GM12878 (cell line): ENCODE data around the gene FAM83G. TPM values are rescaled to one million over a fixed set of nuclear protein-coding genes. Genes with fewer than 3 reads are reported as not detected.

ENCODE experiments used
- ATAC-seq: fragments of 200-7000 bp; cut with Tn5 transposase; 3 replicates; pipeline ENCODE4 v1.9.1; 2020; ENCODE audit warnings: mild to moderate bottlenecking, moderate library complexity
- BruUV-seq: library from RNA; stranded (reverse); fragments of 400-500 nt; replicated peaks from 2 replicates; lab custom pipeline; 2021; lab: Mats Ljungman, UMichigan
- CTCF ChIA-PET: fragments of 300-600 bp; sonication (Branson Sonifier 250); formaldehyde crosslinking; extraction: SDS; loops from one replicate; lab custom pipeline; 2021; ENCODE audit warnings: inconsistent platforms; lab: Yijun Ruan, JAX
- POLR2A ChIA-PET: fragments of 350-600 bp; formaldehyde crosslinking; extraction: SDS; loops from one replicate; lab custom pipeline; 2021; ENCODE audit warnings: inconsistent platforms; lab: Charles Lee
- RAD21 ChIA-PET: fragments of 300-600 bp; sonication (Branson Sonifier 250); formaldehyde crosslinking; loops from one replicate; lab custom pipeline; 2023; ENCODE audit warnings: antibody characterized with exemption; ENCODE audit not compliant: unreplicated experiment; lab: Charles Lee
- SMC1A ChIA-PET: fragments of 300-600 bp; sonication (Branson Sonifier 250); formaldehyde crosslinking; loops from one replicate; lab custom pipeline; 2023; ENCODE audit not compliant: unreplicated experiment, uncharacterized antibody; lab: Charles Lee
- DNase-seq: peaks from one replicate; pipeline ENCODE4 v3.0.0-alpha.2; 2011; ENCODE audit warnings: low read depth, low spot score
- FAIRE-seq: peaks from 3 replicates; lab custom pipeline; 2011; peaks lifted over from hg19 to GRCh38; lab: Jason Lieb, UNC
- H2AFZ ChIP-seq: 2 replicates; pipeline ENCODE4 v1.6.0; 2011; ENCODE audit warnings: low read depth, low read length, control low read depth; ENCODE audit not compliant: control insufficient read depth
- H3K27ac ChIP-seq: 2 replicates; pipeline ENCODE4 v1.5.1; 2011; ENCODE audit warnings: control low read depth; ENCODE audit not compliant: control insufficient read depth, insufficient read depth
- H3K27me3 ChIP-seq, 2 experiments: replicated peaks in 1 of 2; 2 replicates each; pipeline versions ENCODE4 v1.6.0 to v1.6.1; 2011; ENCODE audit warnings: low read length in 1 of 2; ENCODE audit not compliant: control insufficient read depth in 2 of 2, insufficient read depth in 2 of 2
- H3K36me3 ChIP-seq, 2 experiments: 2 replicates each; pipeline ENCODE4 v1.5.1; 2011; ENCODE audit warnings: low read length in 1 of 2; ENCODE audit not compliant: control insufficient read depth in 2 of 2, insufficient read depth in 2 of 2
- H3K4me1 ChIP-seq: 2 replicates; pipeline ENCODE4 v1.6.1; 2011; ENCODE audit warnings: mild to moderate bottlenecking, low read length, moderate library complexity, mixed read lengths; ENCODE audit not compliant: control insufficient read depth, insufficient read depth
- H3K4me2 ChIP-seq: 2 replicates; pipeline ENCODE4 v1.6.0; 2011; ENCODE audit warnings: control low read depth; ENCODE audit not compliant: control insufficient read depth, insufficient read depth
- H3K4me3 ChIP-seq: fragments of 200-600 bp; sonication (generic); 2 replicates; pipeline ENCODE4 v1.5.1; 2016
- H3K79me2 ChIP-seq: 2 replicates; pipeline ENCODE4 v1.6.0; 2011; ENCODE audit warnings: low read length; ENCODE audit not compliant: control insufficient read depth, insufficient read depth
- H3K9ac ChIP-seq: 2 replicates; pipeline ENCODE4 v1.8.0; 2011; ENCODE audit warnings: low read length, control low read depth, mixed read lengths; ENCODE audit not compliant: control insufficient read depth, insufficient read depth
- H3K9me3 ChIP-seq: replicated peaks from 3 replicates; pipeline ENCODE4 v1.5.1; 2011; ENCODE audit warnings: mild to moderate bottlenecking, low read length; ENCODE audit not compliant: control insufficient read depth, insufficient read depth
- H4K20me1 ChIP-seq: 2 replicates; pipeline ENCODE4 v1.6.0; 2011; ENCODE audit not compliant: control insufficient read depth, insufficient read depth
- CBX5 ChIP-seq: sonication (generic); IDR thresholded peaks from 2 replicates; pipeline ENCODE4 v1.6.1; 2016; ENCODE audit warnings: low read depth, moderate library complexity, mild to moderate bottlenecking, inconsistent platforms
- E4F1 ChIP-seq: fragments of 450-650 bp; IDR thresholded peaks from 2 replicates; pipeline ENCODE4 v1.6.1; 2018; ENCODE audit warnings: borderline replicate concordance, mild to moderate bottlenecking; ENCODE audit not compliant: partially characterized antibody
- MXI1 ChIP-seq: fragments of 150-350 bp; IDR thresholded peaks from 2 replicates; pipeline ENCODE4 v1.6.1; 2011; ENCODE audit warnings: low read depth, mild to moderate bottlenecking, inconsistent platforms, low read length, improper control_type of control experiment
- SREBF1 ChIP-seq: IDR thresholded peaks from 2 replicates; pipeline ENCODE4 v1.6.1; 2012; ENCODE audit warnings: mild to moderate bottlenecking, low read length
- WGBS: methylation state at CpG from one replicate; pipeline ENCODE4 v1.1.6; 2016; ENCODE audit warnings: low lambda C conversion rate; ENCODE audit not compliant: insufficient replicate concordance, insufficient coverage; ENCODE audit errors: missing lambda C conversion rate; 5-methylcytosine and 5-hydroxymethylcytosine counted together
- in situ Hi-C: fragments of 300-500 bp; cut with MboI; formaldehyde crosslinking; loops from 9 replicates; pipeline ENCODE4 v1.14.3; 2018; ENCODE audit warnings: mixed read lengths
- intact Hi-C: fragments of 100-400 bp; cut with micrococcal nuclease; formaldehyde crosslinking; loops from one replicate; pipeline ENCODE4 v1.14.2; 2022; ENCODE audit not compliant: unreplicated experiment
- polyA plus RNA-seq, 11 experiments: library from polyadenylated mRNA; depleted of rRNA in 4 of 11; unstranded in 6 of 11; stranded (reverse) in 5 of 11; fragments of >200 nt; fragmentation: Nextera tagmentation in 4 of 11; fragmentation: Illumina TruSeq in 1 of 11; extraction: Ambion mirVana in 4 of 11; extraction: Trizol in 1 of 11; gene quantifications; 1 replicate in 1 of 11; 2 replicates in 10 of 11; pipeline versions ENCODE4 v1.2.1 to v1.2.3, GENCODE V29; 2011 to 2016; ENCODE audit warnings: inconsistent platforms in 2 of 11, missing spikeins in 2 of 11, low read depth in 1 of 11
- total RNA-seq, 4 experiments: library from RNA; depleted of rRNA in 3 of 4; stranded (reverse); fragments of >200 nt in 3 of 4; fragmentation: Illumina TruSeq in 1 of 4; extraction: Trizol in 1 of 4; gene quantifications; 2 replicates each; pipeline versions ENCODE4 v1.2.1 to v1.2.3, GENCODE V29; 2013 to 2021

FAM83G gene
- total and polyA plus RNA-seq, 10 of the 15 experiments (the other 5 are each of a cell fraction or from before 2014, with no cell fraction given): 0.03 to 16.7 (median 6.5) TPM

- DNase-seq: no peak
- POLR2A ChIA-PET: interaction anchor here (0.6 kb wide), 1 partner anchor 1331 kb away, joined by 3 read pairs; no protein-coding TSS in a partner anchor
- H2AFZ ChIP-seq: no peak overlapping the region
- no peaks in the 10 kb centered on the region for H4K20me1 ChIP-seq
- no peaks in the 10 kb centered on the region for H3K79me2 ChIP-seq
- H3K27me3 ChIP-seq: no peaks in the 10 kb centered on the region
- no peak for FAIRE-seq
- RAD21 ChIA-PET: interaction anchor here (0.6 to 1.1 kb wide), 2 partner anchors 46 to 593 kb away, joined by 3 read pairs; partner anchors contain the start of gene FAM83G
- intact Hi-C loops (no loop called here), in situ Hi-C loops (no loop called here)
- CTCF ChIA-PET: interaction anchor here (1.5 to 2.4 kb wide), 2 partner anchors 10 to 25 kb away, joined by 5 to 7 read pairs; no protein-coding TSS in a partner anchor
- H3K4me2 ChIP-seq: no peak overlapping the region
- WGBS: 63% methylated on average over 22 of the region's 22 CpGs
- no peak overlapping the region for H3K9ac ChIP-seq
- no peak for ATAC-seq
- SMC1A ChIA-PET: interaction anchor here (1.0 kb wide), 1 partner anchor 61 kb away, joined by 4 read pairs; no protein-coding TSS in a partner anchor
- BruUV-seq: no TSS peak
- H3K4me1 ChIP-seq: peaks cover 10% of the 10 kb centered on the region
- H3K9me3 ChIP-seq: no peaks in the 10 kb centered on the region
- no peak for TF ChIP-seq MXI1
- TF ChIP-seq SREBF1: no peak
- TF ChIP-seq E4F1: no peak
- no peak for TF ChIP-seq CBX5
- H3K4me3 ChIP-seq: no peak overlapping the region
- no peak overlapping the region for H3K27ac ChIP-seq
- H3K36me3 ChIP-seq: no peaks in the 10 kb centered on the region
These were observed 45.3 kb downstream of the FAM83G start for GRCh38 chr17:18959071-18959844.
